Fibroblast of villous mesenchyme (primary cell): ENCODE results near the gene CLCN7. TPM values are rescaled to one million over a fixed set of nuclear protein-coding genes. Genes with fewer than 3 reads are reported as not detected.
A peak's percentile ranks its signal among the peaks of the same experiment; 100 is the strongest.
"Not testable (repeated sequence)": the region's sequence is repeated elsewhere in the genome, so short reads cannot be mapped to it uniquely, and the experiment has no call there.

Experiments
- DNase-seq: peaks from one replicate; pipeline ENCODE4 v3.0.0-alpha.2; 2010; ENCODE audit warnings: low read depth
- H3K4me3 ChIP-seq: 2 replicates; pipeline ENCODE4 v1.5.1; 2011; ENCODE audit warnings: low read depth, mild to moderate bottlenecking, low read length
- total RNA-seq: library from RNA; depleted of rRNA; stranded (reverse); fragments of >200 nt; gene quantifications from 2 replicates; pipeline ENCODE4 v1.2.3, GENCODE V29; 2012
- TF ChIP-seq, protein P1 (sequence below): IDR thresholded peaks from 2 replicates; pipeline ENCODE4 v1.5.1; 2012; ENCODE audit warnings: low read depth, mild to moderate bottlenecking, low read length; ENCODE audit not compliant: insufficient read depth

The CLCN7 gene
- total RNA-seq, 1 donor: 85.1 TPM

DNA sequence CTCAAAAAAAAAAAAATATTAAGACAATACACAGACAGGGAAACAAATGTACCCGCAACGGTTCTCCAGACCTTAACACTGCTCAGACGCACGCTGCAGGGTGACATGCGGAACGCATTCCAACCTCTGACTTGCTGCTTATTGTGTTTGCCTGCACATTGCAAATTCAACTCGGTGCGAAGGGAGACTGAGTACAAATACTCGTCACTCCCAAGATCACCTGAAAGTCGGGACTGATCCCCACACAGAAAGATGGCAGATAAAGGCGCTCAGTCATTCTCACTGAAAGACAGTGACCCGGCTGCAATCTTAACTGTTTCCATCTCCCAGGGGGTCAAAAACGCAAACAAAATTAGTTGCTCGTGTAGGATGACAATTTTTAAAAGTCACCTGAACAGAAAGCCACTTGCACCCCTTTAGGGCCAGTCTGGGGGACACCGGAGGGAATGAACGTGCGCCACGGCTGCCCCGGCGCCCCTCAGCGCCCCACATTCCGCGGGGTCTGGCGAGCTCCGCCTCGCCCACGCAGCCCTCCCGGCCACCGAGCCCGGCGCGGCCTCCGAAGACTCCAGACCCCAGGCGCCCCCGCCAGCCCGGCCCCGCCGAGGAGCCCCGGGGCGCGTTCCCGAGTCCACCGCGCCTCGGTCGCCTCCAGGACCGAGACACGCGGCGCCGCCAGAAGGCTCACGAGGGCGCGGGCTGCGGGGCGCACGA lies 589 bp downstream of the CLCN7 start:
- TF ChIP-seq, protein P1, sequence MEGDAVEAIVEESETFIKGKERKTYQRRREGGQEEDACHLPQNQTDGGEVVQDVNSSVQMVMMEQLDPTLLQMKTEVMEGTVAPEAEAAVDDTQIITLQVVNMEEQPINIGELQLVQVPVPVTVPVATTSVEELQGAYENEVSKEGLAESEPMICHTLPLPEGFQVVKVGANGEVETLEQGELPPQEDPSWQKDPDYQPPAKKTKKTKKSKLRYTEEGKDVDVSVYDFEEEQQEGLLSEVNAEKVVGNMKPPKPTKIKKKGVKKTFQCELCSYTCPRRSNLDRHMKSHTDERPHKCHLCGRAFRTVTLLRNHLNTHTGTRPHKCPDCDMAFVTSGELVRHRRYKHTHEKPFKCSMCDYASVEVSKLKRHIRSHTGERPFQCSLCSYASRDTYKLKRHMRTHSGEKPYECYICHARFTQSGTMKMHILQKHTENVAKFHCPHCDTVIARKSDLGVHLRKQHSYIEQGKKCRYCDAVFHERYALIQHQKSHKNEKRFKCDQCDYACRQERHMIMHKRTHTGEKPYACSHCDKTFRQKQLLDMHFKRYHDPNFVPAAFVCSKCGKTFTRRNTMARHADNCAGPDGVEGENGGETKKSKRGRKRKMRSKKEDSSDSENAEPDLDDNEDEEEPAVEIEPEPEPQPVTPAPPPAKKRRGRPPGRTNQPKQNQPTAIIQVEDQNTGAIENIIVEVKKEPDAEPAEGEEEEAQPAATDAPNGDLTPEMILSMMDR: no peak
- H3K4me3 ChIP-seq: peak overlapping the region; percentile 81
- DNase-seq: no peak

DNA sequence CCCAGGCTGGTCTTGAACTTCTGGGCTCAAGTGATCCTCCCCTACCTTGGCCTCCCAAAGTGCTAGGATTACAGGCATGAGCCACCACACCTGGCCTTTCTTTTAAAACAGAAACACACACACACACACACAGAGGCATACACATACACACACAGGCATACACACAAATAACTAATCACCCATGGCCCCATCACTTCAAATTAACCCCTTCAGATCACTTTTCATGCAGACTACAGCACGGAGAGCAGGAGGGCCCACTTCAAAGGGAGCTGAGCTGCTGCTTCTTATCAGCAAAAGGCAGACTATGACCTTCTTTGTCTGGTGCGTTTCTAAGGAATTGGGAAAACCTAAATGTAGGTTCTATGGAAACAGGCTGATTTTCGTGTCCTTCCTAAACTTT lies 1.9 kb downstream of the CLCN7 start:
- TF ChIP-seq, protein P1: no peak
- no peak for DNase-seq
- H3K4me3 ChIP-seq: no peak overlapping the region

DNA sequence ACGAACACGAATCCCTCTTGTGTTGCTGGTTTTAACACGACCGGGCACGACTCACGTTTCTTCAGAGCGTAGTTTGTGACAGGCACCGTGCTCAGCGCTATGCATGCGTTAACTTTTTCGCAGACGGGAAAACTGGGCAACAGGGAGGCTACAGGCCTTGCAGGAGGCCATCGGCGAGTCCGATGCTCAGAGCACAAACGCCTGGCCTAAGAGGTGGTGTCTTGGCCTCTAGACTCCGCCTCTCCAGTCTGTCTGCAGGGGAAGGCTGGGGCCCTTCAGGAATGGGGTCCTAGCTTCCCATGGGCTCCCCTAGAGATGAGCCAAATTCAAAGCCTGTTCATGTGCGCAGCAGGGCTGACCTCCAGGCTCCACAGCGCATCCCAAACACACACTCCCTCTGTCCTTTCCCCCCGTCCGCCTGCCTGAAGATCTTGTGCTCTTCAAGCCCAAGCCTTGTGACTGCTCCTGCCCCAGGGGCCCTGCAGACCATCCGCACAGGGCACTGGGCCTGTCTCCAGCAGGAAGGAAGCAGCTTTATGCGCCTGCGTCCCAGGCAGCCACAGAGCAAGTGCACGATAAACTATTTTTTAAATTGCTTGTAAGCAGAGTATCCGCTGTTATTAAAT lies 3.1 kb downstream of the CLCN7 start:
- no peak for DNase-seq
- H3K4me3 ChIP-seq: no peak overlapping the region
- TF ChIP-seq, protein P1: no peak

DNA sequence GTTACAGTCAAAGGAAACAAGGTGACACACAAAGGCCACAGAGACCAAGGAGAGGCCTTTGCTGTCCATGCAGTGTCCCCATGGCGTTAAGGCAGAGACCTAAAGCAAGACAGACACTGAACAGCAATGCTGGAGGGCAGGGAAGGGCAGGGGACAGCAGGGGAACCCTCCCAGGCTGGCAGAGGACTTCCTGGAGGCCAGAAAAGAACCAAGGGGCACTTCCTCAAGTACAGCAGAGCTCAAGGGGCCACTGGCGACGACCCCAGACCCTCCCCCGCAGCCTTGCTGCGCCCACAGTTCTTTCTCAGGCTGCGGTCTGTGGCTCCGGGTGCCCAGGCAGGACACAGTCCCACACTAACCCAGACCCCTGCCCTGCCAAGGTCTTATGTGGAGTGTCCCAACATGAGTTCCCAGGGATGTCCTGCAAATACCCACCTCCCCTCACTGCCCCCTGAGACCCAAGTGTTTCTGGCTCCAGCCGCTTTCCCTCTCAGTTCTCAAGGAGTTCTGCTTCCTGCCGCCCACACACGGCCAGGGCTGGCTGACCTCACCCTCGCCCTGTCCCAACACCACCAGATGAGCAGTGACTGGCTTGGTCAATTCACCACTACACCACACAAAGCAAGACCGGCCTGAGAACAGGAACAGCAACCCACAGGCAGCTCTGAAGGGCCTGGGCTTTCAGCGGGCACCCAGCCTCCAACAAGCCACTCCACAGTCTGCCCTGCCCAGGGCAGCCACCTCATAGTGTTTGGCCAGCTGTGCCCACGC lies 4.2 kb downstream of the CLCN7 start:
- peak; percentile 38 for DNase-seq
- no peak overlapping the region for H3K4me3 ChIP-seq
- TF ChIP-seq, protein P1: no peak

DNA sequence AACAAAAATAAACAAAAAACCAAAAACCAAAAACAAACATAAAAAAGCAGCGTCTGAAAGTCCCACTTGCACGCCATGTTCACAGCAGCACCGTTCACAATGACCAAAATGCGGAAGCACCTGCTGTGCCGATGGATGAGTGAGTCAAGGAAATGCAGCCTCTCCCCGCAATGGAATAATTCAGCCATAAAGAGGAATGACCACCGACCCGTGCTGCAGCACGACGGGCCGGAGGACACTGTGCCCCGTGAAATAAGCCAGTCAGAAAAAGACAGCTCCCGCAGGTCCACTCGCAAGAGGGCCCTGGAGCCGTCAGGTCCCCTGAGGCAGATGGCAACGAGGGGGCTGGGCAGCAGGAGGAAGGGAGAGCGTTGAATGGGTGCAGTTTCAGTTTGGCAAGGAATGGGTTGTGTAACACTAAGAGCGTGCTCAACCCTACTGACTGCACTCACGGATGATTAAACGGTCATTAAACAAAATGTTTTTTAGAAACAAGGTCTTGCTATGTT lies 5.1 kb downstream of the CLCN7 start:
- DNase-seq: peak; percentile 53
- no peak overlapping the region for H3K4me3 ChIP-seq
- TF ChIP-seq, protein P1: no peak

DNA sequence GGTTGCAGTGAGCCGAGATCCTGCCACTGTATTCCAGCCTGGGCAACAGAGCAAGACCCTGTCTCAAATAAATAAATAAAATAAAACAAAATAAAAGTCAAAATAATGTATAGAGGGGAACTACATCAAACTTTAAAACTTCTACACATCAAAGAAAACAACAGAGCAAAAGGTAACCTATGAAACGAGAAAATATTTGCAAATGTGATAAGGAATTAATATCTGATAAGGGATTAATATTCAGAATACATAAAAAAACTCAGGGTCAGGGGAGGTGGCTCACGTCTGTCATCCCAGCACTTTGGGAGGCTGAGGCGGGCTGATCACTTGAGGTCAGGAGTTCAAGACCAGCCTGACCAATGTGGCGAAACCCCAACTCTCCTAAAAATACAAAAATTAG lies 5.7 kb downstream of the CLCN7 start:
- not testable (repeated sequence) for H3K4me3 ChIP-seq, DNase-seq

DNA sequence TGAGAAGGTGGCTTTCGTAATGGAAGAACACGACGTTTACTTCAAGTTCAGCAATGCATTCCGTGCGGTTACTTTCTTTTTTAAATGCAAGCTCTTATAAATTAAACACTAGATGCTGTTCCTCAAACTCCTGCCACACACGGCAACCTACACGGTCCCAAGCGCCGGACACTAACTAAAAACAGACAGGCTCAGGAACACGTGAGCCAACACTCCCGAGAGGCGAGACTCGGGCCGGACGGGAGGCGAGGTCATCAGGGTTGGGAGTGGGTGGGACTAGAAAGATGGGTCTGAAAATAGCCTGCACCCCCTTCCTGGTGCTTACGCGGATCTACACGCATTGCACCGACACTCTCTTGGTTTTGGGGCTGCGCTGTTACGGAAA lies 6.4 kb downstream of the CLCN7 start:
- peak; percentile 16 for DNase-seq
- H3K4me3 ChIP-seq: no peak overlapping the region

More for the DNA sequence above, 6.4 kb downstream of the CLCN7 start:
- TF ChIP-seq, protein P1: no peak
